H1 (cell line): Measurements from ENCODE around the gene SMTNL1. TPM values are rescaled to one million over a fixed set of nuclear protein-coding genes. Genes with fewer than 3 reads are reported as not detected.
A peak's percentile ranks its signal among the peaks of the same experiment; 100 is the strongest.

Experiments
- CTCF ChIA-PET: fragments of 300-600 bp; sonication (Branson Sonifier 250); formaldehyde crosslinking; loops from one replicate; lab custom pipeline; 2021; ENCODE audit not compliant: partially characterized antibody; lab: Charles Lee
- POLR2A ChIA-PET: fragments of 300-600 bp; sonication (Branson Sonifier 250); formaldehyde crosslinking; loops from one replicate; lab custom pipeline; 2021; ENCODE audit warnings: inconsistent platforms; ENCODE audit not compliant: partially characterized antibody; lab: Charles Lee
- DNase-seq, 2 experiments: peaks; one replicate each; pipeline versions ENCODE4 v3.0.0 to v3.0.0-alpha.2; 2010 to 2022; ENCODE audit warnings: low spot score in 2 of 2, low read depth in 1 of 2, mixed read lengths in 1 of 2
- FAIRE-seq: peaks from 2 replicates; lab custom pipeline; 2011; peaks lifted over from hg19 to GRCh38; lab: Jason Lieb, UNC
- H2AFZ ChIP-seq: 2 replicates; pipeline ENCODE4 v1.8.1; 2012; ENCODE audit warnings: low read length, inconsistent platforms
- H2AK5ac ChIP-seq: 2 replicates; pipeline ENCODE4 v1.6.1; 2013; ENCODE audit warnings: low read depth, low read length
- H2BK120ac ChIP-seq: replicated peaks from 2 replicates; pipeline ENCODE3; 2013; ENCODE audit warnings: low read depth, low read length, inconsistent platforms
- H2BK12ac ChIP-seq: 2 replicates; pipeline ENCODE4 v1.6.1; 2013; ENCODE audit warnings: low read depth, low read length
- H2BK15ac ChIP-seq: 2 replicates; pipeline ENCODE4 v1.6.1; 2013; ENCODE audit warnings: low read length
- H2BK20ac ChIP-seq: 2 replicates; pipeline ENCODE4 v1.6.1; 2013; ENCODE audit warnings: low read length
- H2BK5ac ChIP-seq: 2 replicates; pipeline ENCODE4 v1.6.1; 2013; ENCODE audit warnings: low read depth, low read length
- H3K14ac ChIP-seq: 2 replicates; pipeline ENCODE4 v1.6.1; 2013; ENCODE audit warnings: inconsistent platforms; ENCODE audit not compliant: insufficient read length
- H3K18ac ChIP-seq: 2 replicates; pipeline ENCODE4 v1.6.1; 2013; ENCODE audit warnings: low read length; ENCODE audit errors: extremely low read depth
- H3K23ac ChIP-seq: 2 replicates; pipeline ENCODE4 v1.6.1; 2013; ENCODE audit warnings: inconsistent platforms; ENCODE audit not compliant: insufficient read length
- H3K23me2 ChIP-seq: 2 replicates; pipeline ENCODE4 v1.6.1; 2013; ENCODE audit warnings: low read depth, low read length
- H3K27ac ChIP-seq: 2 replicates; pipeline ENCODE4 v1.6.1; 2011; ENCODE audit warnings: low read depth, low read length, inconsistent platforms
- H3K27me3 ChIP-seq, 4 experiments: replicated peaks in 1 of 4; 1 replicate in 1 of 4; 2 replicates in 3 of 4; pipeline versions ENCODE4 v1.6.1 to v1.8.1; 2011 to 2013; ENCODE audit warnings: low read length in 3 of 4, mild to moderate bottlenecking in 3 of 4, inconsistent platforms in 2 of 4, mixed read lengths in 2 of 4, moderate library complexity in 1 of 4; ENCODE audit not compliant: control insufficient read depth in 3 of 4, insufficient read depth in 3 of 4; ENCODE audit errors: extremely low read depth in 1 of 4
- H3K36me3 ChIP-seq, 4 experiments: 2 replicates each; pipeline versions ENCODE4 v1.6.1 to v1.8.1; 2011 to 2013; ENCODE audit warnings: mild to moderate bottlenecking in 4 of 4, low read length in 3 of 4, moderate library complexity in 2 of 4, control low read depth in 1 of 4, inconsistent platforms in 1 of 4; ENCODE audit not compliant: insufficient read depth in 4 of 4, control insufficient read depth in 2 of 4
- H3K4ac ChIP-seq: replicated peaks from 2 replicates; pipeline ENCODE3; 2013; ENCODE audit warnings: low read length, low read depth, mixed read lengths, inconsistent platforms; ENCODE audit not compliant: insufficient read length
- H3K4me1 ChIP-seq, 4 experiments: replicated peaks in 1 of 4; 1 replicate in 1 of 4; 2 replicates in 3 of 4; pipeline versions ENCODE4 v1.6.1 to v1.8.1; 2011 to 2013; ENCODE audit warnings: low read length in 3 of 4, inconsistent platforms in 2 of 4, mixed read lengths in 1 of 4; ENCODE audit not compliant: insufficient read depth in 4 of 4, control insufficient read depth in 3 of 4
- H3K4me2 ChIP-seq, 2 experiments: 2 replicates each; pipeline versions ENCODE4 v1.6.1 to v1.8.1; 2011 to 2013; ENCODE audit warnings: low read depth in 2 of 2, low read length in 2 of 2, control low read depth in 1 of 2, inconsistent platforms in 1 of 2, mild to moderate bottlenecking in 1 of 2; ENCODE audit not compliant: insufficient read depth in 1 of 2
- H3K4me3 ChIP-seq, 4 experiments: fragments of 200-600, 300-600 bp in 1 of 4; sonication (generic), shearing (Covaris generic), sonication (Bioruptor Twin) in 1 of 4; 2 replicates each; pipeline versions ENCODE4 v1.5.1 to v1.8.1; 2011 to 2016; ENCODE audit warnings: low read length in 4 of 4, low read depth in 3 of 4, control low read depth in 2 of 4, inconsistent platforms in 2 of 4, mild to moderate bottlenecking in 2 of 4, mixed read lengths in 1 of 4, moderate library complexity in 1 of 4; ENCODE audit not compliant: insufficient read depth in 2 of 4; ENCODE audit errors: extremely low read depth in 1 of 4
- H3K56ac ChIP-seq: replicated peaks from 2 replicates; pipeline ENCODE3; 2013; ENCODE audit warnings: low read depth, mild to moderate bottlenecking, mixed read lengths, low read length, inconsistent platforms; ENCODE audit not compliant: insufficient read length
- H3K79me1 ChIP-seq: 2 replicates; pipeline ENCODE4 v1.6.1; 2013; ENCODE audit warnings: low read depth, low read length, control low read depth
- H3K79me2 ChIP-seq, 2 experiments: 2 replicates each; pipeline versions ENCODE4 v1.6.1 to v1.8.1; 2012 to 2013; ENCODE audit warnings: low read length in 2 of 2, mild to moderate bottlenecking in 2 of 2, inconsistent platforms in 1 of 2; ENCODE audit not compliant: insufficient read depth in 2 of 2, control insufficient read depth in 1 of 2
- H3K9ac ChIP-seq, 4 experiments: replicated peaks in 1 of 4; 1 replicate in 1 of 4; 2 replicates in 3 of 4; pipeline versions ENCODE4 v1.6.1 to v1.8.1; 2011 to 2013; ENCODE audit warnings: low read depth in 3 of 4, low read length in 3 of 4, control low read depth in 2 of 4, mild to moderate bottlenecking in 2 of 4, moderate library complexity in 2 of 4, inconsistent platforms in 1 of 4; ENCODE audit errors: extremely low read depth in 1 of 4
- H3K9me3 ChIP-seq, 2 experiments: 2 replicates each; pipeline versions ENCODE4 v1.6.1 to v1.8.1; 2012 to 2013; ENCODE audit warnings: mild to moderate bottlenecking in 2 of 2, moderate library complexity in 2 of 2, control low read depth in 1 of 2, inconsistent platforms in 1 of 2, low read depth in 1 of 2, low read length in 1 of 2, mixed read lengths in 1 of 2; ENCODE audit not compliant: insufficient read depth in 2 of 2
- H4K20me1 ChIP-seq, 2 experiments: replicated peaks in 1 of 2; 2 replicates each; pipeline versions ENCODE3 to v1.8.1; 2011 to 2013; ENCODE audit warnings: inconsistent platforms in 2 of 2, low read length in 2 of 2, mild to moderate bottlenecking in 1 of 2; ENCODE audit not compliant: insufficient read depth in 2 of 2, control insufficient read depth in 1 of 2
- H4K5ac ChIP-seq: 2 replicates; pipeline ENCODE4 v1.6.1; 2013; ENCODE audit warnings: low read length, low read depth, mixed read lengths, inconsistent platforms; ENCODE audit not compliant: insufficient read length
- H4K8ac ChIP-seq: 2 replicates; pipeline ENCODE4 v1.8.0; 2013; ENCODE audit warnings: mild to moderate bottlenecking, moderate library complexity, low read length, inconsistent platforms; ENCODE audit not compliant: insufficient read depth; ENCODE audit errors: extremely low read depth
- H4K91ac ChIP-seq: replicated peaks from 2 replicates; pipeline ENCODE3; 2013; ENCODE audit warnings: low read length, mixed read lengths, inconsistent platforms; ENCODE audit not compliant: insufficient read length
- NRF1 ChIP-seq: IDR thresholded peaks from 2 replicates; pipeline ENCODE4 v1.6.1; 2011; ENCODE audit warnings: mild to moderate bottlenecking, low read depth, low read length, improper control_type of control experiment
- whole genome bisulfite sequencing, 2 experiments: shearing (Covaris generic) in 1 of 2; methylation state at CpG; one replicate each; pipeline versions ENCODE4 v1.1.6 to v1.1.7; 2013 to 2015; ENCODE audit warnings: low lambda C conversion rate in 2 of 2, mixed read lengths in 2 of 2, inconsistent platforms in 1 of 2, low coverage in 1 of 2, missing lambda C conversion rate in 1 of 2; ENCODE audit not compliant: insufficient replicate concordance in 2 of 2, insufficient coverage in 1 of 2, insufficient read length in 1 of 2; ENCODE audit errors: extremely low coverage in 1 of 2, missing lambda C conversion rate in 1 of 2; 5-methylcytosine and 5-hydroxymethylcytosine counted together
- long read RNA-seq, 2 experiments: library from RNA in 1 of 2; library from capped mRNA in 1 of 2; stranded (forward); transcript quantifications; one replicate each; pipeline ENCODE4 v2.0.0, GENCODE V29; 2021; ENCODE audit warnings: inconsistent platforms in 1 of 2
- polyA minus RNA-seq, 3 experiments: library from RNA; depleted of rRNA, polyadenylated mRNA; stranded (reverse); fragments of >200 nt; gene quantifications; 1 replicate in 2 of 3; 2 replicates in 1 of 3; pipeline ENCODE4 v1.2.3, GENCODE V29; 2011
- polyA plus RNA-seq, 7 experiments: library from polyadenylated mRNA; depleted of rRNA in 3 of 7; stranded (reverse) in 5 of 7; unstranded in 2 of 7; fragments of >200 nt in 5 of 7; fragments of 200-250 nt in 2 of 7; gene quantifications; 1 replicate in 5 of 7; 2 replicates in 1 of 7; 4 replicates in 1 of 7; pipeline versions ENCODE4 v1.2.1 to v1.2.3, GENCODE V29; 2011 to 2013; ENCODE audit warnings: missing spikeins in 2 of 7, mixed read lengths in 2 of 7
- total RNA-seq: library from RNA; stranded (reverse); fragmentation: NEBNext Ultra II Directional; extraction: Animal tissue kit (Norgen Biotek cat#: 25700); gene quantifications from 2 replicates; pipeline ENCODE4 v1.2.1, GENCODE V29; 2021
- TF ChIP-seq, protein P1 (sequence below): IDR thresholded peaks from 2 replicates; pipeline ENCODE4 v1.6.1; 2012; ENCODE audit warnings: inconsistent platforms

SMTNL1 gene, protein sequence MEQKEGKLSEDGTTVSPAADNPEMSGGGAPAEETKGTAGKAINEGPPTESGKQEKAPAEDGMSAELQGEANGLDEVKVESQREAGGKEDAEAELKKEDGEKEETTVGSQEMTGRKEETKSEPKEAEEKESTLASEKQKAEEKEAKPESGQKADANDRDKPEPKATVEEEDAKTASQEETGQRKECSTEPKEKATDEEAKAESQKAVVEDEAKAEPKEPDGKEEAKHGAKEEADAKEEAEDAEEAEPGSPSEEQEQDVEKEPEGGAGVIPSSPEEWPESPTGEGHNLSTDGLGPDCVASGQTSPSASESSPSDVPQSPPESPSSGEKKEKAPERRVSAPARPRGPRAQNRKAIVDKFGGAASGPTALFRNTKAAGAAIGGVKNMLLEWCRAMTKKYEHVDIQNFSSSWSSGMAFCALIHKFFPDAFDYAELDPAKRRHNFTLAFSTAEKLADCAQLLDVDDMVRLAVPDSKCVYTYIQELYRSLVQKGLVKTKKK
- total RNA-seq (not detected in 2 replicates), polyA plus RNA-seq (2011; rRNA removed) (0.13 and 0.18 TPM in 2 replicates), polyA minus RNA-seq (2011; rRNA and poly(A)+ RNA removed) (not detected in 2 replicates)
- 0.22 TPM for polyA plus RNA-seq (2011; cell fraction: cytosol; rRNA removed)
- 0.23 TPM for polyA plus RNA-seq (2011; cell fraction: nucleus; rRNA removed)
- polyA plus RNA-seq (2012, experiment 1 of 2): 0.31 to 0.55 TPM (median 0.44 TPM) in 4 replicates
- polyA plus RNA-seq (2012, experiment 2 of 2): 0.26 TPM
- 0.24 TPM for polyA plus RNA-seq (2013, experiment 1 of 2)
- 0.11 TPM for polyA plus RNA-seq (2013, experiment 2 of 2)
- not detected for polyA minus RNA-seq (2011; cell fraction: cytosol; rRNA and poly(A)+ RNA removed)
- not detected for polyA minus RNA-seq (2011; cell fraction: nucleus; rRNA and poly(A)+ RNA removed)
- long read RNA-seq, experiment 1, partial matches to known transcripts: 1 of 2 reads
- long read RNA-seq, experiment 1, other reads (novel, unspliced or antisense): 1 of 2 reads
- long read RNA-seq, experiment 2, partial matches to known transcripts: 1 of 1 reads
- long read RNA-seq, experiment 2, other reads (novel, unspliced or antisense): 0 of 1 reads

GRCh38 chr11:57536947-57537619, at the start of gene SMTNL1:
Gene SMTNL1 (plus strand): TSS chr11:57537595. CDS start chr11:57542643, 5,048 bp downstream.
- H3K79me2 ChIP-seq: no peaks in the 10 kb centered on the region
- ChIA-PET CTCF (interaction anchor here (1.4 to 25.4 kb wide), 8 partner anchors 10 to 197 kb away, joined by 3 to 1146 read pairs (median 5); no protein-coding TSS in a partner anchor), POLR2A (interaction anchor here (1.0 to 4.2 kb wide), 13 partner anchors 10 to 204 kb away, joined by 3 to 23 read pairs (median 4); partner anchors contain the start of genes MED19, SELENOH, SLC43A1 and UBE2L6)
- H3K4ac ChIP-seq: peak within 1 kb of the TSS; percentile 10
- H3K27ac ChIP-seq: peak within 1 kb of the TSS; percentile 31; the same call in 1 of the 2 replicates
- no peak within 1 kb of the TSS for H3K18ac ChIP-seq
- H3K4me2 ChIP-seq: peak within 1 kb of the TSS; percentile 40 to 55
- peak within 1 kb of the TSS; percentile 65 for H2AK5ac ChIP-seq
- no peak within 1 kb of the TSS for H2BK5ac ChIP-seq
- DNase-seq (no peak), FAIRE-seq (no peak)
- H2BK15ac ChIP-seq: 0 out of 2 replicates have a peak within 1 kb of the TSS, but pooled peaks have one; percentile 29
- H3K9me3 ChIP-seq: no peaks in the 10 kb centered on the region
- H2BK20ac ChIP-seq: no peak within 1 kb of the TSS
- H4K91ac ChIP-seq: no peak within 1 kb of the TSS
- H3K79me1 ChIP-seq: no peaks in the 10 kb centered on the region
- H3K9ac ChIP-seq: peak within 1 kb of the TSS in 1 of 4 experiments; percentile 44; a peak in 1 of 7 replicates
- no peak within 1 kb of the TSS for H4K5ac ChIP-seq
- no peaks in the 10 kb centered on the region for H3K27me3 ChIP-seq
- H3K23ac ChIP-seq: no peak within 1 kb of the TSS
- H3K14ac ChIP-seq: no peak within 1 kb of the TSS
- peaks cover 3 to 12% (median 6%) of the 10 kb centered on the region in 4 experiments; a peak in 6 of 7 replicates for H3K4me1 ChIP-seq
- no peak within 1 kb of the TSS for H2BK120ac ChIP-seq
- WGBS, 2 experiments: 84% methylated on average over 13 of the region's 14 CpGs; no CpG with 5 or more reads in 1 of the 2 experiments
- H3K56ac ChIP-seq: no peak within 1 kb of the TSS
- H3K23me2 ChIP-seq: peaks cover 2% of the 10 kb centered on the region; the same call in 1 of the 2 replicates
- no peaks in the 10 kb centered on the region for H3K36me3 ChIP-seq
- no peak within 1 kb of the TSS for H4K8ac ChIP-seq
- H4K20me1 ChIP-seq: no peaks in the 10 kb centered on the region
- H2AFZ ChIP-seq: no peak within 1 kb of the TSS
- 0 out of 2 replicates have a peak within 1 kb of the TSS, but pooled peaks have one; percentile 80 for H2BK12ac ChIP-seq
- no peak within 1 kb of the TSS for H3K4me3 ChIP-seq
- TF ChIP-seq, protein P1, sequence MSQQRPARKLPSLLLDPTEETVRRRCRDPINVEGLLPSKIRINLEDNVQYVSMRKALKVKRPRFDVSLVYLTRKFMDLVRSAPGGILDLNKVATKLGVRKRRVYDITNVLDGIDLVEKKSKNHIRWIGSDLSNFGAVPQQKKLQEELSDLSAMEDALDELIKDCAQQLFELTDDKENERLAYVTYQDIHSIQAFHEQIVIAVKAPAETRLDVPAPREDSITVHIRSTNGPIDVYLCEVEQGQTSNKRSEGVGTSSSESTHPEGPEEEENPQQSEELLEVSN: 0 out of 2 replicates have a peak, but pooled peaks have one; percentile 18
- TF ChIP-seq NRF1: no peak
